ENCODE data around the gene NOX5. TPM values are rescaled to one million over a fixed set of nuclear protein-coding genes. Genes with fewer than 3 reads are reported as not detected.

The NOX5 gene
- total and polyA plus RNA-seq, 4 experiments from 2014 or later: 0.06 to 0.08 TPM; not detected in 2

DNA sequence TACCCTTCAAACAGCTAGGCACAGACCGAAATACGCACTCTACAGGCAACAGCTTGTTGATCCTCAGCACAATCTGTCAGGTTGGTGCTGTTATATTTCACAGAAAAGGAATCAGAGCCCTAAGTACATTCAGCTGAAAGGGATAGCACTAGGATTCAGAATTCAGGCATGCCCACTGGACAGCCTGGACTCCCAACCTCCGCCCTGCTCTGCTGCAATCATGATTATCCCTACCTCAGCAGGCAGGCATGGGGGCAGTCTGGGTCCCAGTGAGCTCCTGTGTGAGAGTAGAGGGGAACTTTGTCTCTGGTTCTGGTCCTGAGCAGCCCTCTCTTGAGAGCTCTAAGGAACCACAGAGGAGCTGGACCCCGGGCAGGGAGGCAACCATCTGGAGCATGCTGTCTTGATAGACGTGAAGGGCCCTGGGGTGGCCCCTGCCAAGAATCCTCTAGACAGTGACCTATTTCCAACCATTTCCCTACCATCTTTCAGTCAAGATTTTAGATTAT lies 23.4 kb upstream of the NOX5 start:
- Mint-ChIP-seq H3K27me3 (peaks cover 0 to 22% of the 10 kb centered on the region in 2 donors), H3K4me3 (no peak overlapping the region), H3K36me3 (no peaks in the 10 kb centered on the region), H3K27ac (no peak overlapping the region), H3K9me3 (no peaks in the 10 kb centered on the region), H3K4me1 (no peaks in the 10 kb centered on the region)
- no peaks in the 10 kb centered on the region for H3K9me3 ChIP-seq (ENCODE audit: control insufficient read depth in 1 of 2, low read length in 2 of 2)
- intact Hi-C loops (cut with micrococcal nuclease): no loop called here
- no peaks in the 10 kb centered on the region for H3K27me3 ChIP-seq (ENCODE audit: insufficient read depth, low read length)
- no peaks in the 10 kb centered on the region for H3K36me3 ChIP-seq (ENCODE audit: insufficient read depth, low read length)
- no peak overlapping the region for H3K27ac ChIP-seq (ENCODE audit: low read depth, low read length)
- H3K4me1 ChIP-seq (ENCODE audit: insufficient read depth, low read length): no peaks in the 10 kb centered on the region
- ChIA-PET POLR2A (ENCODE audit: partially characterized antibody) (no interaction called here), CTCF (ENCODE audit: partially characterized antibody) (no interaction called here)
- no peak for DNase-seq
- no peak overlapping the region for H3K4me3 ChIP-seq (ENCODE audit: low read length in 2 of 2)

DNA sequence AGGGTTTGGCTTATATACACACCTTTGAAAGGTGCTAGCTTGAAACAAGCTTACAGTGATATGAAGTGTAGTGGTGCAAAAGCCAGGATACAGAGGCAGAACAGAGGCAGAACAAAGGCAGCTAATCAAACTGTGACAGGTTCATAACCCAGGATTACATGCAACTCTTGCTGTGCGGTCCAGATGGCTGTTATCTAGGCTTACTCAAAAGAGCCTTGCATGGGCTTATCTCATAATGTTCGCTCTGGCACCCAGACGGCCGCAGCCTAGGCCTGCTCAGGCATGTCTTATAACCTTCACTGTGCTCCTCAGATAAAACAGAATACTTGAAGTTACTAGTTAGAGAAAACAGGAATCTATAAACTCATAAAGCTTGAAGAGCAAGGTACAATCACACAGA lies 22.8 kb upstream of the NOX5 start:
- ChIA-PET CTCF (ENCODE audit: partially characterized antibody) (no interaction called here), POLR2A (ENCODE audit: partially characterized antibody) (no interaction called here)
- intact Hi-C loops (cut with micrococcal nuclease): no loop called here
- H3K27ac ChIP-seq (ENCODE audit: low read depth, low read length): no peak overlapping the region
- H3K36me3 ChIP-seq (ENCODE audit: insufficient read depth, low read length): no peaks in the 10 kb centered on the region
- no peaks in the 10 kb centered on the region for H3K4me1 ChIP-seq (ENCODE audit: insufficient read depth, low read length)
- no peak overlapping the region for H3K27ac Mint-ChIP-seq
- no peaks in the 10 kb centered on the region for H3K36me3 Mint-ChIP-seq
- no peaks in the 10 kb centered on the region for H3K4me1 Mint-ChIP-seq
- no peaks in the 10 kb centered on the region for H3K9me3 ChIP-seq (ENCODE audit: control insufficient read depth in 1 of 2, low read length in 2 of 2)
- H3K9me3 Mint-ChIP-seq: no peaks in the 10 kb centered on the region
- H3K27me3 ChIP-seq (ENCODE audit: insufficient read depth, low read length): no peaks in the 10 kb centered on the region
- H3K4me3 Mint-ChIP-seq: no peak overlapping the region
- H3K4me3 ChIP-seq (ENCODE audit: low read length in 2 of 2): no peak overlapping the region
- peaks cover 0 to 21% of the 10 kb centered on the region in 2 donors for H3K27me3 Mint-ChIP-seq
- no peak for DNase-seq

DNA sequence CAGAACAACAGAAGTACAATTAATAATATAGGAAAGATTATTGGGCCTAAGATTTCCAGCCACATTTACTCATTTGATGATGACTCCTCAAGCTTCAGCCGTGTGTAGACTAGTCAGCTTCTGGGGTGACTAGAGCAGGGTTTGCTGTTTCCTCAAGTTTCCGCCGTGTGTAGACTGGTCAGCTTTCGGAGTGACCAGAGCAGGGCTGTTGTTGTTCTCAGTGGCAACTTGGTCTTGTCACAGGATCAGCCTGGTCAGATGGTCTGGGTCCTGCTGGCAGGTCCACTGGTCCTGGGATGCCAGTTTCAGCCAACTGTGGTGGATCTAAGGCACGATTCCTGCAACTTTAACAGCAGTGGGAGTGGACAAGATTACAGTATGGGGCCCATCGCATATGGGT lies 21.8 kb upstream of the NOX5 start:
- Histone ChIP-seq H3K9me3 (ENCODE audit: control insufficient read depth in 1 of 2, low read length in 2 of 2) (no peaks in the 10 kb centered on the region), H3K4me3 (ENCODE audit: low read length in 2 of 2) (no peak overlapping the region), H3K36me3 (ENCODE audit: insufficient read depth, low read length) (no peaks in the 10 kb centered on the region), H3K27ac (ENCODE audit: low read depth, low read length) (no peak overlapping the region), H3K4me1 (ENCODE audit: insufficient read depth, low read length) (no peaks in the 10 kb centered on the region), H3K27me3 (ENCODE audit: insufficient read depth, low read length) (no peaks in the 10 kb centered on the region)
- Mint-ChIP-seq H3K4me3 (no peak overlapping the region), H3K27ac (no peak overlapping the region), H3K27me3 (peaks cover 0 to 19% of the 10 kb centered on the region in 2 donors), H3K36me3 (no peaks in the 10 kb centered on the region), H3K4me1 (no peaks in the 10 kb centered on the region), H3K9me3 (no peaks in the 10 kb centered on the region)
- ChIA-PET CTCF (ENCODE audit: partially characterized antibody) (no interaction called here), POLR2A (ENCODE audit: partially characterized antibody) (no interaction called here)
- DNase-seq: no peak
- intact Hi-C loops (cut with micrococcal nuclease): no loop called here

DNA sequence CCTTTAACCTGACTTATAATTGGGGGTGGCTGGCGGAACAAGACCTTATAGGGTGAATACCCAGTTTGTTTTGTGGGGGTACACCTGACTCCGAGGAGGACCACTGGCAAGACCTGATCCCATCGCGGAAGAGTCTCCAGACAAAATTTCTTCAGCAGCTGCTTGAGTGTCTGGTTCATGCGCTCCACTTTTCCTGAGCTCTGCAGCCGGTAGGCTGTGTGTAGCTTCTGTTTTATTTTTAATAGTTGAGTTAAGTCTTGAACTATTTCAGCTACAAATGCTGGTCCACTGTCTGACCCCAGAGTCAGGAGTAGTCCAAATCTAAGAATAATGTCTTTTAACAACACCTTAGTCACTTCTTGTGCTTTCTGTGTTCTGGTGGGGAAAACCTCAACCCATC lies 21.2 kb upstream of the NOX5 start:
- H3K9me3 Mint-ChIP-seq: no peaks in the 10 kb centered on the region
- intact Hi-C loops (cut with micrococcal nuclease): no loop called here
- Histone ChIP-seq H3K27ac (ENCODE audit: low read depth, low read length) (no peak overlapping the region), H3K9me3 (ENCODE audit: control insufficient read depth in 1 of 2, low read length in 2 of 2) (no peaks in the 10 kb centered on the region), H3K4me3 (ENCODE audit: low read length in 2 of 2) (no peak overlapping the region), H3K36me3 (ENCODE audit: insufficient read depth, low read length) (no peaks in the 10 kb centered on the region), H3K27me3 (ENCODE audit: insufficient read depth, low read length) (no peaks in the 10 kb centered on the region), H3K4me1 (ENCODE audit: insufficient read depth, low read length) (no peaks in the 10 kb centered on the region)
- ChIA-PET POLR2A (ENCODE audit: partially characterized antibody) (no interaction called here), CTCF (ENCODE audit: partially characterized antibody) (no interaction called here)
- H3K4me3 Mint-ChIP-seq: no peak overlapping the region
- DNase-seq: no peak
- H3K27ac Mint-ChIP-seq: no peak overlapping the region
- peaks cover 0 to 15% of the 10 kb centered on the region in 2 donors for H3K27me3 Mint-ChIP-seq
- no peaks in the 10 kb centered on the region for H3K4me1 Mint-ChIP-seq
- no peaks in the 10 kb centered on the region for H3K36me3 Mint-ChIP-seq

DNA sequence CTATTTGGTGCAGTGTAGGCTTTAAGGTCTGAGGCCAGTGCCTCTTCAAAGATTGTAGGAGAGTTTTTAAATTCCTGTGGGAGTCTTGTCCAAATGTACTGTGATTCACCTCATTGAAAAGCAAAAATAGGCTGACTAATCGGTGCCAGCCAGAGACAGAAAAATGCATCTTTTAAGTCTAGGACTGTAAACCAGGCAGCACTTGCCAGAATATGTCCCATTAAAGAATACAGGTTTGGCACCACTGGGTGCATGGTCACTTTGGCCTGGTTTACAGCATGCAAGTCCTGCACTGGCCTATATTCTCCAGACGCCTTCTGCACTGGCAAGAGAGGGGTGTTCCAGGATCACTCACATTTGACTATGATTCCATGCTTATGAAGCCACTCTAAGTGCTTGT lies 20.3 kb upstream of the NOX5 start:
- Histone ChIP-seq H3K9me3 (ENCODE audit: control insufficient read depth in 1 of 2, low read length in 2 of 2) (no peaks in the 10 kb centered on the region), H3K27ac (ENCODE audit: low read depth, low read length) (no peak overlapping the region), H3K36me3 (ENCODE audit: insufficient read depth, low read length) (no peaks in the 10 kb centered on the region), H3K4me1 (ENCODE audit: insufficient read depth, low read length) (no peaks in the 10 kb centered on the region), H3K27me3 (ENCODE audit: insufficient read depth, low read length) (no peaks in the 10 kb centered on the region), H3K4me3 (ENCODE audit: low read length in 2 of 2) (no peak overlapping the region)
- intact Hi-C loops (cut with micrococcal nuclease): no loop called here
- H3K4me3 Mint-ChIP-seq: no peak overlapping the region
- no peak for DNase-seq
- peaks cover 0 to 13% of the 10 kb centered on the region in 2 donors for H3K27me3 Mint-ChIP-seq
- no peak overlapping the region for H3K27ac Mint-ChIP-seq
- ChIA-PET CTCF (ENCODE audit: partially characterized antibody) (no interaction called here), POLR2A (ENCODE audit: partially characterized antibody) (no interaction called here)
- no peaks in the 10 kb centered on the region for H3K9me3 Mint-ChIP-seq
- no peaks in the 10 kb centered on the region for H3K4me1 Mint-ChIP-seq
- no peaks in the 10 kb centered on the region for H3K36me3 Mint-ChIP-seq

DNA sequence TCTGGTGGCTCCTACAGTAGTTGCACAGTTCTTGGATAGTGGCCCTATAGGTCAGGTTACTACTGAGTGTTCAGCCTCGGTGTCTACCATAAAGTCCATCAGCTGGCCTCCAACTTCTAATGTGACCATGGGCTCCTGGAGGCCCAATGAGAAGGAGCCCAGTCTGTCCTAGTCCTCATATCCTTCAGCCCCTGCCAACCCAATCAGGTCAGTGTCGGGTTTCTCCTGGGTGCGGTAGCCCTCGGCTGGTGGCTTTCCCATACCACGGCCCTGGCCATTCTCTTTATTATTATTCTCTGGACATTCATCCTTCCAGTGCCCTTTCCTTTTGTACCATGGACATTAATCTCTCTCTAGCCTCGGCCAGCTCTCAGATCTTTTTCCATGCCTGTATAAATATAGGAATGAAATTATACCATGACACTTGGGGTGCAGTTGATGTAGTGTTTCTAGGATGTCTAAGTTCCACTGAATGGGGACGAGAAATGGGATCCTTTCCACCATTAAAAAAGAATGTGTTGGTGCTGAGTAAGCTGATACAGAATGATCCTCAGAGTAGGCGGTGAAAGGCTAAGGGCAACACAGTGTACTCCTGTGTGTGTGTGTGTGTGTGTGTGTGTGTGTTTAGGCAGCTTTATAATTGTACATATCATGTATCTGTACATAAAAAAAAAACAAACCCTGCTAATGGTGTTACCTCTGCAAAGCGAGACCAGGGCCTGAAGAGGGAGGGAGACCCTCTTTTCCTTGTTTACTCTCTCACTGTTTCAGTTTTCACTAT lies 19.3 kb upstream of the NOX5 start:
- Mint-ChIP-seq H3K4me3 (no peak overlapping the region), H3K9me3 (no peaks in the 10 kb centered on the region), H3K4me1 (no peaks in the 10 kb centered on the region), H3K27ac (no peak overlapping the region), H3K27me3 (peaks cover 0 to 9% of the 10 kb centered on the region in 2 donors), H3K36me3 (no peaks in the 10 kb centered on the region)
- Histone ChIP-seq H3K4me3 (ENCODE audit: low read length in 2 of 2) (no peak overlapping the region), H3K36me3 (ENCODE audit: insufficient read depth, low read length) (no peaks in the 10 kb centered on the region), H3K9me3 (ENCODE audit: control insufficient read depth in 1 of 2, low read length in 2 of 2) (no peaks in the 10 kb centered on the region), H3K27ac (ENCODE audit: low read depth, low read length) (no peak overlapping the region), H3K4me1 (ENCODE audit: insufficient read depth, low read length) (no peaks in the 10 kb centered on the region), H3K27me3 (ENCODE audit: insufficient read depth, low read length) (no peaks in the 10 kb centered on the region)
- DNase-seq: no peak
- POLR2A ChIA-PET (ENCODE audit: partially characterized antibody): interaction anchor here (0.6 kb wide), 1 partner anchor 46 kb away, joined by 3 read pairs; no protein-coding TSS in a partner anchor
- intact Hi-C loops (cut with micrococcal nuclease): no loop called here
- CTCF ChIA-PET (ENCODE audit: partially characterized antibody): no interaction called here

DNA sequence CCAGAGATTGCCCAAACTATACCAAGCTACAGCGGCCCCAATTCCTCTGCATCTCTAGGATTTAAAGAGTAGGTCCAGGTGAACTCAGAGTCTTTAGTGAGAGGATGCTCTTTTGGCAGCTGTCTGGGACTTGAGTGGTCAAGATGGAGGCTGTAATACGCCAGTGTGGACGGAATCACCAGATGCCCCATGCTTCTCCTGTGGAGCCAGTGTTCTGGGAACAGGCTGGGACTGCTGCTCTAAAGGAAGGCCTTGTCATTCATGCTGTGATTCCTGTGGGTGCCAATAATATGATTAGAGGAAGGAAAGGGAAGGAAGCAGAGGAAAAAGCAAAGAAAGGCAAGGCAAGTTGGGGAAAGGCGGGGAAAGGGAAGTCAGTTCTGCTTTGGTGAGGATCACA lies 17.4 kb upstream of the NOX5 start:
- no peaks in the 10 kb centered on the region for H3K9me3 ChIP-seq (ENCODE audit: control insufficient read depth in 1 of 2, low read length in 2 of 2)
- H3K27ac ChIP-seq (ENCODE audit: low read depth, low read length): no peak overlapping the region
- ChIA-PET CTCF (ENCODE audit: partially characterized antibody) (interaction anchor here (1.0 kb wide), 1 partner anchor 73 kb away, joined by 3 read pairs; no protein-coding TSS in a partner anchor), POLR2A (ENCODE audit: partially characterized antibody) (no interaction called here)
- Mint-ChIP-seq H3K4me1 (no peaks in the 10 kb centered on the region), H3K27ac (no peak overlapping the region), H3K9me3 (peaks cover 0 to under 1% (median 0%) of the 10 kb centered on the region in 8 donors), H3K4me3 (no peak overlapping the region), H3K27me3 (peaks cover 2 to 9% of the 10 kb centered on the region in 2 donors), H3K36me3 (no peaks in the 10 kb centered on the region)
- intact Hi-C loops (cut with micrococcal nuclease): no loop called here
- no peak for DNase-seq
- H3K27me3 ChIP-seq (ENCODE audit: insufficient read depth, low read length): no peaks in the 10 kb centered on the region
- no peak overlapping the region for H3K4me3 ChIP-seq (ENCODE audit: low read length in 2 of 2)
- H3K4me1 ChIP-seq (ENCODE audit: insufficient read depth, low read length): no peaks in the 10 kb centered on the region
- H3K36me3 ChIP-seq (ENCODE audit: insufficient read depth, low read length): no peaks in the 10 kb centered on the region

All from CD4-positive, alpha-beta memory T cell (primary cell).